Right lobe of liver (tissue), 6 donors: Measurements from ENCODE around the gene DUXA. TPM values are rescaled to one million over a fixed set of nuclear protein-coding genes. Genes with fewer than 3 reads are reported as not detected.

Experiments used
- ATAC-seq, 4 donors: fragments of 200-7000 bp; cut with Tn5 transposase; one replicate each; pipeline ENCODE4 v1.9.1; 2020; ENCODE audit warnings: mild to moderate bottlenecking in 4 of 4, moderate library complexity in 4 of 4
- DNase-seq, 3 donors: peaks; one replicate each; pipeline ENCODE4 v3.0.0-alpha.2; 2020
- H3K27ac ChIP-seq, 3 donors: fragments of 200-600 bp; one replicate each; pipeline ENCODE4 v1.8.0; 2022
- H3K27me3 ChIP-seq, 2 donors: fragments of 200-600 bp; one replicate each; pipeline ENCODE4 v1.8.0; 2022
- H3K36me3 ChIP-seq, 4 donors: fragments of 200-600 bp; sonication (generic) in 1 of 4; one replicate each; pipeline versions ENCODE4 v1.5.1 to v1.8.0; 2017 to 2022; ENCODE audit warnings: control low read depth in 1 of 4
- H3K4me1 ChIP-seq, 4 donors: fragments of 200-600 bp; sonication (generic) in 1 of 4; one replicate each; pipeline versions ENCODE4 v1.5.1 to v1.8.0; 2017 to 2022; ENCODE audit warnings: control low read depth in 1 of 4
- H3K4me3 ChIP-seq, 3 donors: fragments of 200-600 bp; one replicate each; pipeline ENCODE4 v1.8.0; 2022
- H3K9me3 ChIP-seq, 4 donors: fragments of 200-600 bp; sonication (generic) in 1 of 4; one replicate each; pipeline versions ENCODE4 v1.5.1 to v1.8.0; 2017 to 2022; ENCODE audit warnings: control low read depth in 1 of 4
- POLR2A ChIP-seq: fragments of 450-650 bp; IDR thresholded peaks from one replicate; pipeline ENCODE4 v1.6.1; 2017; ENCODE audit warnings: antibody characterized with exemption, mild to moderate bottlenecking
- WGBS: methylation state at CpG from one replicate; pipeline ENCODE4 v1.1.6; 2018; ENCODE audit warnings: low coverage, low lambda C conversion rate; ENCODE audit not compliant: insufficient coverage; ENCODE audit errors: missing lambda C conversion rate; 5-methylcytosine and 5-hydroxymethylcytosine counted together
- intact Hi-C, 2 donors: fragments of 100-400 bp; cut with DNase I; formaldehyde crosslinking; loops; one replicate each; pipeline versions ENCODE4 v1.11.2 to v1.14.1; 2022
- small RNA-seq, 2 experiments: library from RNA; depleted of rRNA; stranded (forward); fragments of <200 nt; gene quantifications; one replicate each; pipeline ENCODE3, GENCODE V24; 2016
- total RNA-seq, 6 experiments: library from RNA; depleted of rRNA in 2 of 6; stranded (reverse); fragments of >200 nt in 2 of 6; fragmentation: NEBNext Ultra II Directional in 3 of 6; extraction: Animal tissue kit (Norgen Biotek cat#: 25700) in 3 of 6; gene quantifications; one replicate each; pipeline versions ENCODE4 v1.1.0 to v1.2.4, GENCODE V29; 2016 to 2023
- TF ChIP-seq, protein P1 (sequence below), 4 donors: fragments of 200-600 bp in 3 of 4; fragments of 450-650 bp in 1 of 4; IDR thresholded peaks; one replicate each; pipeline versions ENCODE4 v1.5.1 to v1.8.0; 2016 to 2022; ENCODE audit warnings: antibody characterized with exemption in 4 of 4, mild to moderate bottlenecking in 2 of 4
- donor health status: DM: no; HTN: yes; CAD: no.
- donor health status: DM: no; HTN: no; CAD: no.
- donor health status: DM: no; HTN: no; CAD: no.
- donor health status: DM: no; HTN: yes; CAD: no.
- donor health status: DM: no; HTN: yes; CAD: no.

The DUXA gene
- total RNA-seq, 6 experiments from 2014 or later: not detected

- 90% methylated on average over 1 of the region's 1 CpG for WGBS
- no peak for ATAC-seq
- H3K9me3 ChIP-seq: peaks cover 0 to 12% (median 7%) of the 10 kb centered on the region in 4 donors
These were observed 56.0 kb downstream of the DUXA start for GRCh38 chr19:57111329-57111644.

GRCh38 chr19:57110592-57111328, 56.5 kb downstream of the DUXA start:
- H3K4me1 ChIP-seq: no peaks in the 10 kb centered on the region
- DNase-seq (no peak), ATAC-seq (no peak)
- no peaks in the 10 kb centered on the region for H3K27me3 ChIP-seq
- intact Hi-C loops: no loop called here
- peaks cover 0 to 12% (median 7%) of the 10 kb centered on the region in 4 donors for H3K9me3 ChIP-seq
- no peaks in the 10 kb centered on the region for H3K36me3 ChIP-seq
- TF ChIP-seq, protein P1, sequence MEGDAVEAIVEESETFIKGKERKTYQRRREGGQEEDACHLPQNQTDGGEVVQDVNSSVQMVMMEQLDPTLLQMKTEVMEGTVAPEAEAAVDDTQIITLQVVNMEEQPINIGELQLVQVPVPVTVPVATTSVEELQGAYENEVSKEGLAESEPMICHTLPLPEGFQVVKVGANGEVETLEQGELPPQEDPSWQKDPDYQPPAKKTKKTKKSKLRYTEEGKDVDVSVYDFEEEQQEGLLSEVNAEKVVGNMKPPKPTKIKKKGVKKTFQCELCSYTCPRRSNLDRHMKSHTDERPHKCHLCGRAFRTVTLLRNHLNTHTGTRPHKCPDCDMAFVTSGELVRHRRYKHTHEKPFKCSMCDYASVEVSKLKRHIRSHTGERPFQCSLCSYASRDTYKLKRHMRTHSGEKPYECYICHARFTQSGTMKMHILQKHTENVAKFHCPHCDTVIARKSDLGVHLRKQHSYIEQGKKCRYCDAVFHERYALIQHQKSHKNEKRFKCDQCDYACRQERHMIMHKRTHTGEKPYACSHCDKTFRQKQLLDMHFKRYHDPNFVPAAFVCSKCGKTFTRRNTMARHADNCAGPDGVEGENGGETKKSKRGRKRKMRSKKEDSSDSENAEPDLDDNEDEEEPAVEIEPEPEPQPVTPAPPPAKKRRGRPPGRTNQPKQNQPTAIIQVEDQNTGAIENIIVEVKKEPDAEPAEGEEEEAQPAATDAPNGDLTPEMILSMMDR (IDR thresholded peaks at IDR 0.05): no peak
- TF ChIP-seq POLR2A: no peak
- H3K4me3 ChIP-seq: no peak overlapping the region
- 82% methylated on average over 9 of the region's 9 CpGs for WGBS
- H3K27ac ChIP-seq: no peak overlapping the region

More at GRCh38 chr19:57111329-57111644, 56.0 kb downstream of the DUXA start:
- Histone ChIP-seq H3K4me1 (no peaks in the 10 kb centered on the region), H3K4me3 (no peak overlapping the region), H3K36me3 (no peaks in the 10 kb centered on the region), H3K27me3 (no peaks in the 10 kb centered on the region), H3K27ac (no peak overlapping the region)
- TF ChIP-seq, protein P1 (IDR thresholded peaks at IDR 0.05): no peak
- no peak for TF ChIP-seq POLR2A
- intact Hi-C loops: no loop called here
- no peak for DNase-seq

DNA sequence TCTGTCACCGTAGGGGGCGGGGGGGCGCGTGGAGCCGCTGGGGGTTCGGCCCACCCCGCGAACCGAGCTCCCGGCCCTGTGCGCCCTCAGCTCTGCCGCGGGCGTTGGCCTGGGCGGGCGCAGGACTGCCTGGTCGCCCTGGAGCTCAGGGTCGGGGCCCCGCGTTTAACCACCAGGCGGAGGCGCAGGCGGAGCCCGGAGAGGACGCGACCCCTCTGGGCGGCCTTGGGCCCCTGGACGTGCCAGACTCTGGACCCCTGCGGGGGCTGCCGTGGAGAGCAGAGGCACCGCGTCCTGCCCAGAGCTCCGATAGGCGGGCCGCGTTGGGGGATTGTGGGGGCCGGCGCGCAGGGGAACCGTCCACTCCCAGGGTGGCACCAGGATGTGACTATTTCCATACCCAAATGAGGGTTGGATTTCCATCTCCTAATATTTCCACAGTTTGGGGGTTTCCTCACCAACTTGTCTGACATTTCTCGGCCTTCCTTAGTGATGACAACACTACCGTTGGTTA, 60.5 kb downstream of the DUXA start:
- Histone ChIP-seq H3K27me3 (no peaks in the 10 kb centered on the region), H3K36me3 (no peaks in the 10 kb centered on the region), H3K4me3 (no peak overlapping the region), H3K27ac (no peak overlapping the region), H3K4me1 (no peaks in the 10 kb centered on the region), H3K9me3 (peaks cover 0 to 10% (median 5%) of the 10 kb centered on the region in 4 donors)
- no peak for TF ChIP-seq POLR2A
- TF ChIP-seq, protein P1 (IDR thresholded peaks at IDR 0.05): no peak
- DNase-seq (no peak), ATAC-seq (peak in 1 of 4 donors; percentile 21)
- WGBS: 14% methylated on average over 12 of the region's 42 CpGs
- intact Hi-C loops: no loop called here

DNA sequence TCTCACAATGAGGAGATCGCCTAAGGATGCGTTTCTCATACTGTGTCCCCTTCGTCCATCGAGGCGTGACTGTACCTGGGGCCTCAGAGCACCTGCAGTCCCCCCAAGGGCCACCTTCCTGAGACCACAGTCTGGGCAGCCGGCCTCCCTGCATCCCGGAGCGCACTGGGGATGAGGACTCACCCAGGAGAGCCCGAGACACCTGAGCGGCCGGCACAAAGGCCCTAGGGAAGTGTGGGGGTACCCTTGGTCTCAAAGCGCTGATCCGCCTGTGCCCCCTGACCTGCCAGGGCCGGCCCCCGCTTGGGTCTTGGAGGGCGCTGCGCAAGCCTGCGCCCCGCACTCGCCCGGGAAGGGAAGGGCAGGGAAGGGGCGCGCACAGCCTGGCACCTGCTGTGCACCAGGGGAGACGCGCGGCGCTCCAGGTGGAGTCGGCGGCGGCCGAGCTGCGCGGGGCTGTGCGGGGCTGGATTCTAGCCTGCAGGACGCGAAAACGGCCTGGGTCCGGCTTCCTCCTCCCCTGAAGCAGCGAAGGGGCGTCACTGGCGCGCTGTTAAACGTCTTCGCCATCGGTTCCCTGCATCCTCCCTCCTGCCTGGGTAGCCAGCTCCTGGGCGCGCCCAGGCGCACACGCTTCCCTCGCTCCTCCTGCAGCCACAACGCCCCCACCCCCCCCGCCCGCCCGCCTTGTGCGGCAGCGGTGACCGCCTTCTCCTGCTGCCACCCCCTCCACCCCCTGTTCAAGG, 61.1 kb downstream of the DUXA start:
- DNase-seq: no peak
- 53% methylated on average over 3 of the region's 57 CpGs for WGBS
- Histone ChIP-seq H3K9me3 (peaks cover 0 to 6% (median 5%) of the 10 kb centered on the region in 4 donors), H3K4me3 (no peak overlapping the region), H3K4me1 (no peaks in the 10 kb centered on the region), H3K27me3 (no peaks in the 10 kb centered on the region), H3K27ac (no peak overlapping the region), H3K36me3 (no peaks in the 10 kb centered on the region)
- TF ChIP-seq, protein P1 (IDR thresholded peaks at IDR 0.05): no peak
- TF ChIP-seq POLR2A: no peak
- peak in 1 of 4 donors; percentile 13 for ATAC-seq
- intact Hi-C loops: no loop called here

Small RNAs within 50 kb of the gene (small RNA-seq; reads per million reads assigned to genes)
- gene AC025588.3: 0 reads per million in 2 experiments

Other genes starting within 250 kb of the DUXA start
- not detected for gene USP29, start 47.5 kb downstream of the DUXA start, total RNA-seq
- gene ZIM3, start 22.3 kb downstream of the DUXA start, total RNA-seq: not detected
- 10 to 100 TPM in 5 of 6 experiments, 1 to 10 TPM in 1; 9.9 to 14.4 (median 12.1) TPM for gene ZNF264, start 24.0 kb upstream of the DUXA start, total RNA-seq
- gene AURKC, start 63.5 kb upstream of the DUXA start, total RNA-seq: 1 to 10 TPM in 1 of 6 experiments, under 1 TPM in 3, not detected in 2; 0.53 to 1.1 (median 0.77) TPM
- 1 to 10 TPM; 3.9 to 6.3 (median 5.5) TPM for gene ZNF805, start 73.1 kb upstream of the DUXA start, total RNA-seq
- 10 to 100 TPM; 15.7 to 24.2 (median 21.8) TPM for gene ZNF460, start 113.0 kb upstream of the DUXA start, total RNA-seq
- gene ZNF543, start 153.0 kb upstream of the DUXA start, total RNA-seq: 1 to 10 TPM; 1.9 to 2.7 (median 2.4) TPM
- 1 to 10 TPM; 1.5 to 2.8 (median 2.1) TPM for gene ZNF304, start 183.8 kb upstream of the DUXA start, total RNA-seq
- 10 to 100 TPM in 1 of 6 experiments, 1 to 10 TPM in 5; 1.1 to 10.8 (median 3.1) TPM for gene TRAPPC2B, start 196.1 kb upstream of the DUXA start, total RNA-seq
- gene ZNF547, start 196.1 kb upstream of the DUXA start, total RNA-seq: 1 to 10 TPM in 2 of 6 experiments, under 1 TPM in 4; 0.31 to 1.6 (median 0.93) TPM
- gene ZNF548, start 222.4 kb upstream of the DUXA start, total RNA-seq: 1 to 10 TPM; 2.3 to 7.0 (median 4.8) TPM
- 1 to 10 TPM; 1.8 to 4.6 (median 3.4) TPM for gene ZNF17, start 243.7 kb upstream of the DUXA start, total RNA-seq